ENCODE results near the gene PLEKHH2.

The PLEKHH2 gene

GRCh38 chr2:43776324-43776723 is 139.3 kb downstream of the PLEKHH2 start:
- DNase-seq (ENCODE audit: low read depth in 1 of 2, low spot score in 1 of 2): no peak
- no peak overlapping the region for H3K27ac ChIP-seq (replicated peaks)
- TF ChIP-seq CTCF (IDR thresholded peaks at IDR 0.05; ENCODE audit: insufficient read depth, low read length) (no peak), SPI1 (IDR thresholded peaks at IDR 0.05; ENCODE audit: borderline replicate concordance, low read depth) (no peak), POLR2AphosphoS5 (IDR thresholded peaks at IDR 0.05; ENCODE audit: low read depth) (no peak), GABPA (IDR thresholded peaks at IDR 0.05; ENCODE audit: low read depth) (no peak), REST (IDR thresholded peaks at IDR 0.05; ENCODE audit: insufficient replicate concordance, low read depth) (no peak)
- no peak overlapping the region for H3K4me3 ChIP-seq (replicated peaks; ENCODE audit: insufficient read depth, low read length)
- H3K27me3 ChIP-seq (ENCODE audit: insufficient read depth, poor library complexity, severe bottlenecking): no peaks in the 10 kb centered on the region

GRCh38 chr2:43777306-43777926 is 140.4 kb downstream of the PLEKHH2 start:
- no peak for DNase-seq (ENCODE audit: low read depth in 1 of 2, low spot score in 1 of 2)
- TF ChIP-seq CTCF (IDR thresholded peaks at IDR 0.05; ENCODE audit: insufficient read depth, low read length): no peak
- TF ChIP-seq SPI1 (IDR thresholded peaks at IDR 0.05; ENCODE audit: borderline replicate concordance, low read depth): no peak
- TF ChIP-seq REST (IDR thresholded peaks at IDR 0.05; ENCODE audit: insufficient replicate concordance, low read depth): no peak
- no peak for TF ChIP-seq GABPA (IDR thresholded peaks at IDR 0.05; ENCODE audit: low read depth)
- TF ChIP-seq POLR2AphosphoS5 (IDR thresholded peaks at IDR 0.05; ENCODE audit: low read depth): no peak
- H3K27me3 ChIP-seq (ENCODE audit: insufficient read depth, poor library complexity, severe bottlenecking): no peaks in the 10 kb centered on the region
- H3K27ac ChIP-seq (replicated peaks): no peak overlapping the region
- H3K4me3 ChIP-seq (replicated peaks; ENCODE audit: insufficient read depth, low read length): no peak overlapping the region

GRCh38 chr2:43778233-43778632 is 141.2 kb downstream of the PLEKHH2 start:
- Histone ChIP-seq H3K4me3 (replicated peaks; ENCODE audit: insufficient read depth, low read length) (no peak overlapping the region), H3K27ac (replicated peaks) (no peak overlapping the region), H3K27me3 (ENCODE audit: insufficient read depth, poor library complexity, severe bottlenecking) (no peaks in the 10 kb centered on the region)
- TF ChIP-seq CTCF (IDR thresholded peaks at IDR 0.05; ENCODE audit: insufficient read depth, low read length) (no peak), SPI1 (IDR thresholded peaks at IDR 0.05; ENCODE audit: borderline replicate concordance, low read depth) (no peak), REST (IDR thresholded peaks at IDR 0.05; ENCODE audit: insufficient replicate concordance, low read depth) (no peak), POLR2AphosphoS5 (IDR thresholded peaks at IDR 0.05; ENCODE audit: low read depth) (no peak), GABPA (IDR thresholded peaks at IDR 0.05; ENCODE audit: low read depth) (no peak)
- DNase-seq (ENCODE audit: low read depth in 1 of 2, low spot score in 1 of 2): no peak

All from HL-60 (cell line).